HepG2 (cell line): ENCODE measurements around the gene RHEBL1. TPM values are rescaled to one million over a fixed set of nuclear protein-coding genes. Genes with fewer than 3 reads are reported as not detected.

Source experiments
- DBP ChIP-seq: sonication (generic); formaldehyde crosslinking; IDR thresholded peaks from 2 replicates; pipeline ENCODE4 v1.4.0; 2020; ENCODE audit warnings: missing genetic modification reagents; ENCODE audit errors: not compliant biosample characterization
- E2F2 ChIP-seq: sonication (generic); formaldehyde crosslinking; IDR thresholded peaks from 2 replicates; pipeline ENCODE4 v1.4.0; 2020; ENCODE audit warnings: missing genetic modification reagents, borderline replicate concordance
- KDM4B ChIP-seq: sonication (generic); formaldehyde crosslinking; IDR thresholded peaks from 2 replicates; pipeline ENCODE4 v1.4.0; 2020; ENCODE audit warnings: missing genetic modification reagents
- NCOA5 ChIP-seq: sonication (generic); formaldehyde crosslinking; IDR thresholded peaks from 2 replicates; pipeline ENCODE4 v1.4.0; 2020; ENCODE audit warnings: missing genetic modification reagents
- ONECUT2 ChIP-seq: sonication (generic); formaldehyde crosslinking; IDR thresholded peaks from 2 replicates; pipeline ENCODE4 v1.4.0; 2020; ENCODE audit warnings: missing genetic modification reagents
- PBX3 ChIP-seq: sonication (generic); formaldehyde crosslinking; IDR thresholded peaks from 2 replicates; pipeline ENCODE4 v1.8.1; 2023; ENCODE audit warnings: missing genetic modification reagents, inconsistent platforms, borderline replicate concordance
- PHB2 ChIP-seq: fragments of 450-650 bp; IDR thresholded peaks from 2 replicates; pipeline ENCODE4 v1.6.1; 2018; ENCODE audit not compliant: partially characterized antibody
- PREB ChIP-seq: sonication (generic); formaldehyde crosslinking; IDR thresholded peaks from 2 replicates; pipeline ENCODE4 v1.4.0; 2020; ENCODE audit warnings: missing genetic modification reagents
- RAD21 ChIP-seq: fragments of 450-650 bp; formaldehyde crosslinking; IDR thresholded peaks from 2 replicates; pipeline ENCODE4 v1.5.0; 2020; ENCODE audit warnings: mild to moderate bottlenecking
- RFX3 ChIP-seq: IDR thresholded peaks from 2 replicates; pipeline ENCODE4 v1.6.1; 2016; ENCODE audit warnings: missing biosample characterization, missing genetic modification reagents
- SETDB1 ChIP-seq: sonication (generic); formaldehyde crosslinking; IDR thresholded peaks from 2 replicates; pipeline ENCODE4 v1.5.1; 2020; ENCODE audit warnings: missing genetic modification reagents, mild to moderate bottlenecking, borderline replicate concordance
- SMARCE1 ChIP-seq: fragments of 450-650 bp; IDR thresholded peaks from 2 replicates; pipeline ENCODE4 v1.6.1; 2017; ENCODE audit warnings: borderline replicate concordance
- YEATS4 ChIP-seq: sonication (generic); formaldehyde crosslinking; IDR thresholded peaks from 2 replicates; pipeline ENCODE4 v1.4.0; 2020; ENCODE audit warnings: missing genetic modification reagents, borderline replicate concordance
- ZBTB20 ChIP-seq: sonication (generic); formaldehyde crosslinking; IDR thresholded peaks from 2 replicates; pipeline ENCODE4 v1.8.1; 2023; ENCODE audit warnings: missing genetic modification reagents, low read depth, mild to moderate bottlenecking, borderline replicate concordance
- ZKSCAN5 ChIP-seq: sonication (generic); formaldehyde crosslinking; IDR thresholded peaks from 2 replicates; pipeline ENCODE4 v1.5.1; 2020; ENCODE audit warnings: mild to moderate bottlenecking, missing genetic modification reagents
- ZMAT3 ChIP-seq: sonication (generic); formaldehyde crosslinking; conservative IDR thresholded peaks from 2 replicates; pipeline ENCODE4 v1.7.0; 2021; ENCODE audit warnings: missing genetic modification reagents
- ZNF225 ChIP-seq: sonication (generic); formaldehyde crosslinking; IDR thresholded peaks from 2 replicates; pipeline ENCODE4 v1.4.0; 2020; ENCODE audit warnings: mild to moderate bottlenecking, missing genetic modification reagents
- ZNF331 ChIP-seq: sonication (generic); formaldehyde crosslinking; IDR thresholded peaks from 2 replicates; pipeline ENCODE4 v1.4.0; 2020; ENCODE audit warnings: missing genetic modification reagents
- ZNF350 ChIP-seq: sonication (generic); formaldehyde crosslinking; IDR thresholded peaks from 2 replicates; pipeline ENCODE4 v1.4.0; 2020; ENCODE audit warnings: mild to moderate bottlenecking, low read depth, missing genetic modification reagents, borderline replicate concordance
- ZNF75D ChIP-seq: sonication (generic); formaldehyde crosslinking; IDR thresholded peaks from 2 replicates; pipeline ENCODE4 v1.8.1; 2023; ENCODE audit warnings: missing genetic modification reagents, mild to moderate bottlenecking, borderline replicate concordance
- ZSCAN22 ChIP-seq: sonication (generic); formaldehyde crosslinking; IDR thresholded peaks from 2 replicates; pipeline ENCODE4 v1.4.0; 2020; ENCODE audit warnings: mild to moderate bottlenecking, missing genetic modification reagents
- polyA plus RNA-seq, 8 experiments: library from polyadenylated mRNA; depleted of rRNA in 3 of 8; stranded (reverse) in 7 of 8; unstranded in 1 of 8; fragments of >200 nt; fragmentation: Illumina TruSeq in 4 of 8; extraction: Trizol in 4 of 8; gene quantifications; 2 replicates each; pipeline versions ENCODE4 v1.2.1 to v1.2.3, GENCODE V29; 2011 to 2016; ENCODE audit warnings: low read depth in 4 of 8, missing spikeins in 1 of 8, mixed read lengths in 1 of 8; ENCODE audit not compliant: insufficient read depth in 1 of 8
- total RNA-seq, 5 experiments: library from RNA; depleted of rRNA; stranded (reverse); fragments of >200 nt; fragmentation: Illumina TruSeq; extraction: Trizol; gene quantifications; 2 replicates each; pipeline ENCODE4 v1.2.3, GENCODE V29; 2016; ENCODE audit warnings: low read depth in 1 of 5
- TF ChIP-seq, protein P1 (sequence below): sonication (generic); formaldehyde crosslinking; conservative IDR thresholded peaks from 2 replicates; pipeline ENCODE4 v1.8.0; 2022; ENCODE audit warnings: low read depth, missing genetic modification reagents
- TF ChIP-seq, protein P2 (sequence below): sonication (generic); formaldehyde crosslinking; IDR thresholded peaks from 2 replicates; pipeline ENCODE4 v1.4.0; 2020; ENCODE audit warnings: low read depth, mild to moderate bottlenecking, missing genetic modification reagents

Gene RHEBL1
- total and polyA plus RNA-seq, 2 of the 13 experiments (the other 11 are each of a cell fraction or from before 2014, with no cell fraction given): 1.4 to 2.5 TPM

DNA sequence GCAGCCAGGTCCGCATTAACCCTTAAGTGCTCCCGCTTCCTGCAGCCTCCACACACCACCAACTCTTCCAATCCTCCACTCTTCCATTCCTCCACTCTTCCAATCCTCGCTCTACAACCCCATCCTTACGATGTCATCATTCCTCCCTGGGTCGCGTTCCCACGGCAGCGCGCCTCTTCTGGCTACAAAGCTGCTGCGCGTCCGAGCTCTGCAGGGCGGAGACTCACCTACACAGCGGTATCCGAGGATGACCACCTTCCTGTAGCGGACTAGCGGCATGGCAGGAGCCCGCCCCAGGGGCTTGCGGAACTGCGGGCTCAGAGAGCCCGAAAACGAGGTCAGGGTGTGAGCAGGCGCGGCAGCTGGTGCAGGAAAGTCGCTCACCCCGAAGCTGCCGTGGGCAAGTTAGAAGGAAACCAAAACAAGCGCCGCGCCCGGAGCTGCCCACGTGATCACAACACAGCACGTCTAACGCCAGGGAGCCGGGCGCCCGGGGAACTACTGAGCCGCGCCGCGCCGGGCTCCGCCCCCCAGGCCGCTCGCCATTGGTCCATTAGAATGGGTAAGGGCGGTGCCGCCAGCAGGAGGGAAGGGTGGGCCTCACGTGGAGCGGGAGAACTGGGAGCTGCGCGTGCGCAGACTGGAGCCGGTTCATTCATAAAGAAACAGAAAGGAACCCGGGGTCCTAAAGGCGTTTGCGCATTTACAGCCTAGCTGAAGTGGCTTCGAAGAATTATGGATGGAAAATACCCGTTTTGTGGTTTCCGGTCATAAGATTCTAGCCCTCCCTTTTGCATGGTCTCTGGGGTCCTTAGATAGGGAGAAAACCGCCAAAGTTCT, at the start of gene RHEBL1 (continued):
- TF ChIP-seq RAD21 (CRISPR knock-in tag) (0 out of 2 replicates have a peak, but pooled peaks have one; percentile 11), PREB (no peak), KDM4B (CRISPR knock-in tag) (no peak), PHB2 (no peak), ZBTB20 (CRISPR knock-in tag) (no peak), ONECUT2 (CRISPR knock-in tag) (no peak), ZNF225 (CRISPR knock-in tag) (0 out of 2 replicates have a peak, but pooled peaks have one; percentile 22), ZNF75D (CRISPR knock-in tag) (no peak), ZSCAN22 (no peak), ZKSCAN5 (CRISPR knock-in tag) (no peak), SMARCE1 (no peak), ZNF350 (CRISPR knock-in tag) (peak; percentile 84), RFX3 (0 out of 2 replicates have a peak, but pooled peaks have one; percentile 3), ZMAT3 (peak; percentile 82; the same call in 1 of the 2 replicates), DBP (CRISPR knock-in tag) (no peak), PBX3 (CRISPR knock-in tag) (no peak), E2F2 (CRISPR knock-in tag) (0 out of 2 replicates have a peak, but pooled peaks have one; percentile 27), NCOA5 (no peak), ZNF331 (no peak), SETDB1 (CRISPR knock-in tag) (no peak), YEATS4 (CRISPR knock-in tag) (peak; percentile 55; the same call in 1 of the 2 replicates)
- TF ChIP-seq, protein P1, sequence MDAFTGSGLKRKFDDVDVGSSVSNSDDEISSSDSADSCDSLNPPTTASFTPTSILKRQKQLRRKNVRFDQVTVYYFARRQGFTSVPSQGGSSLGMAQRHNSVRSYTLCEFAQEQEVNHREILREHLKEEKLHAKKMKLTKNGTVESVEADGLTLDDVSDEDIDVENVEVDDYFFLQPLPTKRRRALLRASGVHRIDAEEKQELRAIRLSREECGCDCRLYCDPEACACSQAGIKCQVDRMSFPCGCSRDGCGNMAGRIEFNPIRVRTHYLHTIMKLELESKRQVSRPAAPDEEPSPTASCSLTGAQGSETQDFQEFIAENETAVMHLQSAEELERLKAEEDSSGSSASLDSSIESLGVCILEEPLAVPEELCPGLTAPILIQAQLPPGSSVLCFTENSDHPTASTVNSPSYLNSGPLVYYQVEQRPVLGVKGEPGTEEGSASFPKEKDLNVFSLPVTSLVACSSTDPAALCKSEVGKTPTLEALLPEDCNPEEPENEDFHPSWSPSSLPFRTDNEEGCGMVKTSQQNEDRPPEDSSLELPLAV (CRISPR knock-in tag): no peak
- TF ChIP-seq, protein P2, sequence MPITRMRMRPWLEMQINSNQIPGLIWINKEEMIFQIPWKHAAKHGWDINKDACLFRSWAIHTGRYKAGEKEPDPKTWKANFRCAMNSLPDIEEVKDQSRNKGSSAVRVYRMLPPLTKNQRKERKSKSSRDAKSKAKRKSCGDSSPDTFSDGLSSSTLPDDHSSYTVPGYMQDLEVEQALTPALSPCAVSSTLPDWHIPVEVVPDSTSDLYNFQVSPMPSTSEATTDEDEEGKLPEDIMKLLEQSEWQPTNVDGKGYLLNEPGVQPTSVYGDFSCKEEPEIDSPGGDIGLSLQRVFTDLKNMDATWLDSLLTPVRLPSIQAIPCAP (CRISPR knock-in tag): no peak
